ENCODE results near the gene SMAD7.
"Not testable (repeated sequence)": the region's sequence is repeated elsewhere in the genome, so short reads cannot be mapped to it uniquely, and the experiment has no call there.

Gene SMAD7

GRCh38 chr18:48874701-48875162 is 76.0 kb downstream of the SMAD7 start:
- DNase-seq, result no peak

GRCh38 chr18:48874233-48874632 is 76.5 kb downstream of the SMAD7 start:
- DNase-seq, result no peak

GRCh38 chr18:48872234-48873145 is 78.3 kb downstream of the SMAD7 start:
- no peak for DNase-seq

DNA sequence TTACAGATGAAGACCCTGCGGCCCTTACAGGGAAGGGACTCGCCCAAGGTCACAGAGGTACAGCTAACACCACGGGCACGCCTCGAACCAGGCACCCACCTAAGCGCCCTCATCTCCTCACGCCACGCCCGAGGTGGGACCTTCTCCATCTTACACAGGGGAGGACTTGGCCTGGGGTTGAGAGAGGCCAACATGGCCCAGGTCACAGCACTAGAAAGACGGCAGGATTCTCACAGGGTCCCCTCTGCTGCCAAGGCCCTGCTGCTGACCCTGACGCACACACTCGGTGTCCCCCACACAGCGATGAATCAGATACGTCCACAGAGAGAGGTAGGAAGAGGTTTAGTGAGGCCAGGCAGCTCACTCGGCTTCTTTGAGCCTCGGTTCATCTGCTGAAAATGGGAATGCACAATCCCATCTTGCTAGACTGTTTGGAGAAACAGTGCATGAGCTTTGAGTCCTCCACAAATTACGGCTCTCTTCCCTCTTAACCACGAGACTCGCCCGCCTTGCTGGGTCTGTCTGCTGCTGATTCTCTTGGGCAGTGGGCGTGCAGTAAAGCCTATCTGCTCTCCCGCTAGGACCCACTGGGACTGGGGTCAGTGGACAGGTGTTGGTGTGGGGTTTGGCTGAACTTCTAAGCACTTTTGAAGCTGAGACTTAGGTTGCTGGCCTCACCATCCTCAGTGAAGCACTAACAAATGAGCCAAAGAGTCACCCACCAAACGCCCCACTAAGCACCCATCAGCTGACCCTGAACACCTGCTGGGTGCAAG is 79.2 kb downstream of the SMAD7 start:
- DNase-seq, result no peak

GRCh38 chr18:48870926-48871325 is 79.8 kb downstream of the SMAD7 start:
- DNase-seq, result not testable (repeated sequence)

All from NCI-H2107 (cell line).